Measurements from ENCODE around the gene CXCL5.

- no peak for TF ChIP-seq EP300 (IDR thresholded peaks at IDR 0.05; ENCODE audit: low read depth)
- TF ChIP-seq, protein P1, sequence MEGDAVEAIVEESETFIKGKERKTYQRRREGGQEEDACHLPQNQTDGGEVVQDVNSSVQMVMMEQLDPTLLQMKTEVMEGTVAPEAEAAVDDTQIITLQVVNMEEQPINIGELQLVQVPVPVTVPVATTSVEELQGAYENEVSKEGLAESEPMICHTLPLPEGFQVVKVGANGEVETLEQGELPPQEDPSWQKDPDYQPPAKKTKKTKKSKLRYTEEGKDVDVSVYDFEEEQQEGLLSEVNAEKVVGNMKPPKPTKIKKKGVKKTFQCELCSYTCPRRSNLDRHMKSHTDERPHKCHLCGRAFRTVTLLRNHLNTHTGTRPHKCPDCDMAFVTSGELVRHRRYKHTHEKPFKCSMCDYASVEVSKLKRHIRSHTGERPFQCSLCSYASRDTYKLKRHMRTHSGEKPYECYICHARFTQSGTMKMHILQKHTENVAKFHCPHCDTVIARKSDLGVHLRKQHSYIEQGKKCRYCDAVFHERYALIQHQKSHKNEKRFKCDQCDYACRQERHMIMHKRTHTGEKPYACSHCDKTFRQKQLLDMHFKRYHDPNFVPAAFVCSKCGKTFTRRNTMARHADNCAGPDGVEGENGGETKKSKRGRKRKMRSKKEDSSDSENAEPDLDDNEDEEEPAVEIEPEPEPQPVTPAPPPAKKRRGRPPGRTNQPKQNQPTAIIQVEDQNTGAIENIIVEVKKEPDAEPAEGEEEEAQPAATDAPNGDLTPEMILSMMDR (IDR thresholded peaks at IDR 0.05): no peak
- no peak for TF ChIP-seq POLR2A (IDR thresholded peaks at IDR 0.05)
These were observed 6.4 kb downstream of the CXCL5 start for GRCh38 chr4:73992050-73992449.
